GM23338 (cell line): ENCODE measurements around the gene MBOAT7. TPM values are rescaled to one million over a fixed set of nuclear protein-coding genes. Genes with fewer than 3 reads are reported as not detected.

Experiments used
- CREB1 ChIP-seq: fragments of 250-450 bp; sonication (Bioruptor Pico); IDR thresholded peaks from 2 replicates; pipeline ENCODE4 v1.5.0; 2020; ENCODE audit warnings: low read depth, mild to moderate bottlenecking, moderate library complexity
- EZH2 ChIP-seq: fragments of 200-600 bp; sonication (generic); IDR thresholded peaks from one replicate; pipeline ENCODE4 v1.8.0; 2017; ENCODE audit warnings: antibody characterized with exemption, mild to moderate bottlenecking, low read depth; ENCODE audit not compliant: unreplicated experiment
- POLR2AphosphoS5 ChIP-seq: IDR thresholded peaks from 2 replicates; pipeline ENCODE4 v1.6.1; 2016; ENCODE audit warnings: antibody characterized with exemption, low read depth
- STAT1 ChIP-seq: IDR thresholded peaks from one replicate; pipeline ENCODE4 v1.6.1; 2016; ENCODE audit warnings: antibody characterized with exemption; ENCODE audit not compliant: unreplicated experiment
- ZNF114 ChIP-seq: fragments of 250-450 bp; sonication (Bioruptor Pico); IDR thresholded peaks from 2 replicates; pipeline ENCODE4 v1.5.0; 2020; ENCODE audit warnings: mild to moderate bottlenecking, moderate library complexity
- ZNF331 ChIP-seq: fragments of 250-450 bp; sonication (Bioruptor Pico); IDR thresholded peaks from 2 replicates; pipeline ENCODE4 v1.5.0; 2020; ENCODE audit warnings: low read depth, mild to moderate bottlenecking, moderate library complexity
- polyA plus RNA-seq: library from polyadenylated mRNA; unstranded; fragments of >200 nt; fragmentation: Nextera tagmentation; extraction: Ambion mirVana; gene quantifications from 2 replicates; pipeline ENCODE4 v1.2.1, GENCODE V29; 2016
- total RNA-seq: library from RNA; depleted of rRNA; stranded (reverse); fragments of >200 nt; shearing (Covaris generic); gene quantifications from 2 replicates; pipeline ENCODE4 v1.2.3, GENCODE V29; 2014
- TF ChIP-seq, protein P1 (sequence below): fragments of 250-450 bp; sonication (Bioruptor Pico); IDR thresholded peaks from 2 replicates; pipeline ENCODE4 v1.5.0; 2020; ENCODE audit warnings: mild to moderate bottlenecking, moderate library complexity
- TF ChIP-seq, protein P2 (sequence below), 2 experiments: fragments of 200-600 bp in 1 of 2; sonication (generic) in 1 of 2; conservative IDR thresholded peaks; 2 replicates each; pipeline versions ENCODE4 v1.5.1 to v1.6.1; 2016 to 2017; ENCODE audit warnings: antibody characterized with exemption in 2 of 2, low read depth in 2 of 2, mild to moderate bottlenecking in 2 of 2, moderate library complexity in 1 of 2
- TF ChIP-seq, protein P3 (sequence below): IDR thresholded peaks from one replicate; pipeline ENCODE4 v1.6.1; 2018; ENCODE audit warnings: antibody characterized with exemption; ENCODE audit not compliant: unreplicated experiment

The MBOAT7 gene
- total and polyA plus RNA-seq, 2 experiments from 2014 or later: 77.8 to 184 TPM

DNA sequence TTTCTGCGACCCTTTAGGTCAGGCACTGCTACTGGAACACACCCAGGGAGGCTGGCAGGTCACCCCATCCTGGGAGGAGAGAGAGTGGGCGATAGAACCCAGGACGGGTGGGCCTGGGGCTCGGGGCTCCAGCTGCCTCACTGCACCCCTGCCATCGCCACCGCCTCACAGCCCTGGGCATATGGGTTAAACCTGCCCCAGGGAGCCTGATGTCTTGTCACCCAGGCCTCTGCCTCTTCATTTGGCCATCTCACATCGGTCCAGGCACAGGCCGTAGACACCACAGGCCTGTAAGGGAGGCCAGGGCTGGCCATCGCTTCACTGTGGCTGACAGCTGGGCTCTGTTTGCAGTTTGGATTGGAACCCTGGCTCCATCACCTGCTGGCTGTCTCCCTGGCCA is 63.7 kb downstream of the MBOAT7 start (continued):
- TF ChIP-seq, protein P1, sequence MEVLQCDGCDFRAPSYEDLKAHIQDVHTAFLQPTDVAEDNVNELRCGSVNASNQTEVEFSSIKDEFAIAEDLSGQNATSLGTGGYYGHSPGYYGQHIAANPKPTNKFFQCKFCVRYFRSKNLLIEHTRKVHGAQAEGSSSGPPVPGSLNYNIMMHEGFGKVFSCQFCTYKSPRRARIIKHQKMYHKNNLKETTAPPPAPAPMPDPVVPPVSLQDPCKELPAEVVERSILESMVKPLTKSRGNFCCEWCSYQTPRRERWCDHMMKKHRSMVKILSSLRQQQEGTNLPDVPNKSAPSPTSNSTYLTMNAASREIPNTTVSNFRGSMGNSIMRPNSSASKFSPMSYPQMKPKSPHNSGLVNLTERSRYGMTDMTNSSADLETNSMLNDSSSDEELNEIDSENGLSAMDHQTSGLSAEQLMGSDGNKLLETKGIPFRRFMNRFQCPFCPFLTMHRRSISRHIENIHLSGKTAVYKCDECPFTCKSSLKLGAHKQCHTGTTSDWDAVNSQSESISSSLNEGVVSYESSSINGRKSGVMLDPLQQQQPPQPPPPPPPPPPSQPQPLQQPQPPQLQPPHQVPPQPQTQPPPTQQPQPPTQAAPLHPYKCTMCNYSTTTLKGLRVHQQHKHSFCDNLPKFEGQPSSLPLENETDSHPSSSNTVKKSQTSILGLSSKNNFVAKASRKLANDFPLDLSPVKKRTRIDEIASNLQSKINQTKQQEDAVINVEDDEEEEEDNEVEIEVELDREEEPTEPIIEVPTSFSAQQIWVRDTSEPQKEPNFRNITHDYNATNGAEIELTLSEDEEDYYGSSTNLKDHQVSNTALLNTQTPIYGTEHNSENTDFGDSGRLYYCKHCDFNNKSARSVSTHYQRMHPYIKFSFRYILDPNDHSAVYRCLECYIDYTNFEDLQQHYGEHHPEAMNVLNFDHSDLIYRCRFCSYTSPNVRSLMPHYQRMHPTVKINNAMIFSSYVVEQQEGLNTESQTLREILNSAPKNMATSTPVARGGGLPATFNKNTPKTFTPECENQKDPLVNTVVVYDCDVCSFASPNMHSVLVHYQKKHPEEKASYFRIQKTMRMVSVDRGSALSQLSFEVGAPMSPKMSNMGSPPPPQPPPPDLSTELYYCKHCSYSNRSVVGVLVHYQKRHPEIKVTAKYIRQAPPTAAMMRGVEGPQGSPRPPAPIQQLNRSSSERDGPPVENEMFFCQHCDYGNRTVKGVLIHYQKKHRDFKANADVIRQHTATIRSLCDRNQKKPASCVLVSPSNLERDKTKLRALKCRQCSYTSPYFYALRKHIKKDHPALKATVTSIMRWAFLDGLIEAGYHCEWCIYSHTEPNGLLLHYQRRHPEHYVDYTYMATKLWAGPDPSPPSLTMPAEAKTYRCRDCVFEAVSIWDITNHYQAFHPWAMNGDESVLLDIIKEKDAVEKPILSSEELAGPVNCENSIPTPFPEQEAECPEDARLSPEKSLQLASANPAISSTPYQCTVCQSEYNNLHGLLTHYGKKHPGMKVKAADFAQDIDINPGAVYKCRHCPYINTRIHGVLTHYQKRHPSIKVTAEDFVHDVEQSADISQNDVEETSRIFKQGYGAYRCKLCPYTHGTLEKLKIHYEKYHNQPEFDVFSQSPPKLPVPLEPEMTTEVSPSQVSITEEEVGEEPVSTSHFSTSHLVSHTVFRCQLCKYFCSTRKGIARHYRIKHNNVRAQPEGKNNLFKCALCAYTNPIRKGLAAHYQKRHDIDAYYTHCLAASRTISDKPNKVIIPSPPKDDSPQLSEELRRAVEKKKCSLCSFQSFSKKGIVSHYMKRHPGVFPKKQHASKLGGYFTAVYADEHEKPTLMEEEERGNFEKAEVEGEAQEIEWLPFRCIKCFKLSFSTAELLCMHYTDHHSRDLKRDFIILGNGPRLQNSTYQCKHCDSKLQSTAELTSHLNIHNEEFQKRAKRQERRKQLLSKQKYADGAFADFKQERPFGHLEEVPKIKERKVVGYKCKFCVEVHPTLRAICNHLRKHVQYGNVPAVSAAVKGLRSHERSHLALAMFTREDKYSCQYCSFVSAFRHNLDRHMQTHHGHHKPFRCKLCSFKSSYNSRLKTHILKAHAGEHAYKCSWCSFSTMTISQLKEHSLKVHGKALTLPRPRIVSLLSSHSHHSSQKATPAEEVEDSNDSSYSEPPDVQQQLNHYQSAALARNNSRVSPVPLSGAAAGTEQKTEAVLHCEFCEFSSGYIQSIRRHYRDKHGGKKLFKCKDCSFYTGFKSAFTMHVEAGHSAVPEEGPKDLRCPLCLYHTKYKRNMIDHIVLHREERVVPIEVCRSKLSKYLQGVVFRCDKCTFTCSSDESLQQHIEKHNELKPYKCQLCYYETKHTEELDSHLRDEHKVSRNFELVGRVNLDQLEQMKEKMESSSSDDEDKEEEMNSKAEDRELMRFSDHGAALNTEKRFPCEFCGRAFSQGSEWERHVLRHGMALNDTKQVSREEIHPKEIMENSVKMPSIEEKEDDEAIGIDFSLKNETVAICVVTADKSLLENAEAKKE (CRISPR knock-in tag): no peak
- TF ChIP-seq ZNF331 (CRISPR knock-in tag) (no peak), ZNF114 (CRISPR knock-in tag) (no peak), CREB1 (CRISPR knock-in tag) (no peak), EZH2 (no peak), STAT1 (no peak), POLR2AphosphoS5 (no peak)
- TF ChIP-seq, protein P2, sequence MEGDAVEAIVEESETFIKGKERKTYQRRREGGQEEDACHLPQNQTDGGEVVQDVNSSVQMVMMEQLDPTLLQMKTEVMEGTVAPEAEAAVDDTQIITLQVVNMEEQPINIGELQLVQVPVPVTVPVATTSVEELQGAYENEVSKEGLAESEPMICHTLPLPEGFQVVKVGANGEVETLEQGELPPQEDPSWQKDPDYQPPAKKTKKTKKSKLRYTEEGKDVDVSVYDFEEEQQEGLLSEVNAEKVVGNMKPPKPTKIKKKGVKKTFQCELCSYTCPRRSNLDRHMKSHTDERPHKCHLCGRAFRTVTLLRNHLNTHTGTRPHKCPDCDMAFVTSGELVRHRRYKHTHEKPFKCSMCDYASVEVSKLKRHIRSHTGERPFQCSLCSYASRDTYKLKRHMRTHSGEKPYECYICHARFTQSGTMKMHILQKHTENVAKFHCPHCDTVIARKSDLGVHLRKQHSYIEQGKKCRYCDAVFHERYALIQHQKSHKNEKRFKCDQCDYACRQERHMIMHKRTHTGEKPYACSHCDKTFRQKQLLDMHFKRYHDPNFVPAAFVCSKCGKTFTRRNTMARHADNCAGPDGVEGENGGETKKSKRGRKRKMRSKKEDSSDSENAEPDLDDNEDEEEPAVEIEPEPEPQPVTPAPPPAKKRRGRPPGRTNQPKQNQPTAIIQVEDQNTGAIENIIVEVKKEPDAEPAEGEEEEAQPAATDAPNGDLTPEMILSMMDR (conservative IDR thresholded peaks at IDR 0.05; ENCODE audit: low read depth in 2 of 2): no peak
- TF ChIP-seq, protein P3, sequence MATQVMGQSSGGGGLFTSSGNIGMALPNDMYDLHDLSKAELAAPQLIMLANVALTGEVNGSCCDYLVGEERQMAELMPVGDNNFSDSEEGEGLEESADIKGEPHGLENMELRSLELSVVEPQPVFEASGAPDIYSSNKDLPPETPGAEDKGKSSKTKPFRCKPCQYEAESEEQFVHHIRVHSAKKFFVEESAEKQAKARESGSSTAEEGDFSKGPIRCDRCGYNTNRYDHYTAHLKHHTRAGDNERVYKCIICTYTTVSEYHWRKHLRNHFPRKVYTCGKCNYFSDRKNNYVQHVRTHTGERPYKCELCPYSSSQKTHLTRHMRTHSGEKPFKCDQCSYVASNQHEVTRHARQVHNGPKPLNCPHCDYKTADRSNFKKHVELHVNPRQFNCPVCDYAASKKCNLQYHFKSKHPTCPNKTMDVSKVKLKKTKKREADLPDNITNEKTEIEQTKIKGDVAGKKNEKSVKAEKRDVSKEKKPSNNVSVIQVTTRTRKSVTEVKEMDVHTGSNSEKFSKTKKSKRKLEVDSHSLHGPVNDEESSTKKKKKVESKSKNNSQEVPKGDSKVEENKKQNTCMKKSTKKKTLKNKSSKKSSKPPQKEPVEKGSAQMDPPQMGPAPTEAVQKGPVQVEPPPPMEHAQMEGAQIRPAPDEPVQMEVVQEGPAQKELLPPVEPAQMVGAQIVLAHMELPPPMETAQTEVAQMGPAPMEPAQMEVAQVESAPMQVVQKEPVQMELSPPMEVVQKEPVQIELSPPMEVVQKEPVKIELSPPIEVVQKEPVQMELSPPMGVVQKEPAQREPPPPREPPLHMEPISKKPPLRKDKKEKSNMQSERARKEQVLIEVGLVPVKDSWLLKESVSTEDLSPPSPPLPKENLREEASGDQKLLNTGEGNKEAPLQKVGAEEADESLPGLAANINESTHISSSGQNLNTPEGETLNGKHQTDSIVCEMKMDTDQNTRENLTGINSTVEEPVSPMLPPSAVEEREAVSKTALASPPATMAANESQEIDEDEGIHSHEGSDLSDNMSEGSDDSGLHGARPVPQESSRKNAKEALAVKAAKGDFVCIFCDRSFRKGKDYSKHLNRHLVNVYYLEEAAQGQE: no peak
